H1 (cell line): ENCODE results near the gene C2CD3. TPM values are rescaled to one million over a fixed set of nuclear protein-coding genes. Genes with fewer than 3 reads are reported as not detected.

Source experiments
- ATF3 ChIP-seq: IDR thresholded peaks from 2 replicates; pipeline ENCODE4 v1.6.1; 2011; ENCODE audit warnings: low read depth, mild to moderate bottlenecking, low read length; ENCODE audit not compliant: insufficient read depth
- BCL11A ChIP-seq, 2 experiments: IDR thresholded peaks; one replicate each; pipeline ENCODE4 v1.6.1; 2011; ENCODE audit warnings: low read depth in 2 of 2, low read length in 2 of 2, mild to moderate bottlenecking in 2 of 2
- CBX5 ChIP-seq: fragments of 300-800, 300-1000 bp; sonication (generic); IDR thresholded peaks from 2 replicates; pipeline ENCODE4 v1.7.1; 2016; ENCODE audit warnings: antibody characterized with exemption, low read length, low read depth
- CBX8 ChIP-seq: fragments of 300-800, 300-1000 bp; sonication (generic); IDR thresholded peaks from 2 replicates; pipeline ENCODE4 v1.7.1; 2016; ENCODE audit warnings: low read depth, low read length, borderline replicate concordance
- E2F6 ChIP-seq: IDR thresholded peaks from 2 replicates; pipeline ENCODE4 v1.6.1; 2012; ENCODE audit warnings: inconsistent platforms
- EP300 ChIP-seq, 2 experiments: IDR thresholded peaks; 1 replicate in 1 of 2; 2 replicates in 1 of 2; pipeline ENCODE4 v1.6.1; 2011 to 2012; ENCODE audit warnings: low read depth in 2 of 2, low read length in 2 of 2, mild to moderate bottlenecking in 2 of 2, borderline replicate concordance in 1 of 2, inconsistent platforms in 1 of 2, moderate library complexity in 1 of 2
- HDAC2 ChIP-seq, 2 experiments: fragments of 300-600 bp in 1 of 2; sonication (generic) in 1 of 2; IDR thresholded peaks; 2 replicates each; pipeline ENCODE4 v1.6.1; 2011 to 2012; ENCODE audit warnings: low read depth in 2 of 2, low read length in 2 of 2, mild to moderate bottlenecking in 2 of 2, moderate library complexity in 2 of 2, borderline replicate concordance in 1 of 2, inconsistent platforms in 1 of 2
- JUN ChIP-seq: IDR thresholded peaks from 2 replicates; pipeline ENCODE4 v1.6.1; 2011; ENCODE audit warnings: low read depth, mild to moderate bottlenecking, improper control_type of control experiment, low read length
- KDM1A ChIP-seq: fragments of 200-600, 300-600 bp; sonication (generic); IDR thresholded peaks from 2 replicates; pipeline ENCODE4 v1.7.1; 2016; ENCODE audit warnings: mild to moderate bottlenecking, low read length, borderline replicate concordance
- MAX ChIP-seq: IDR thresholded peaks from 2 replicates; pipeline ENCODE4 v1.6.1; 2012; ENCODE audit warnings: inconsistent platforms
- NANOG ChIP-seq: IDR thresholded peaks from 2 replicates; pipeline ENCODE4 v1.6.1; 2011; ENCODE audit warnings: low read length, low read depth, mild to moderate bottlenecking, inconsistent platforms; ENCODE audit not compliant: insufficient read depth, poor library complexity, severe bottlenecking
- PHF8 ChIP-seq: fragments of 200-600 bp; sonication (generic); conservative IDR thresholded peaks from 2 replicates; pipeline ENCODE4 v1.7.1; 2012; ENCODE audit warnings: low read depth, mild to moderate bottlenecking, inconsistent platforms, low read length, moderate library complexity
- RAD21 ChIP-seq, 2 experiments: IDR thresholded peaks in 1 of 2; conservative IDR thresholded peaks in 1 of 2; 2 replicates each; pipeline ENCODE4 v1.6.1; 2011; ENCODE audit warnings: low read depth in 2 of 2, low read length in 2 of 2, improper control_type of control experiment in 1 of 2, inconsistent platforms in 1 of 2, mild to moderate bottlenecking in 1 of 2, moderate library complexity in 1 of 2
- SAP30 ChIP-seq: fragments of 300-600 bp; sonication (generic); IDR thresholded peaks from 2 replicates; pipeline ENCODE4 v1.7.1; 2012; ENCODE audit warnings: low read length, moderate library complexity, mild to moderate bottlenecking, inconsistent platforms; ENCODE audit not compliant: insufficient read depth, insufficient replicate concordance
- SIRT6 ChIP-seq: IDR thresholded peaks from one replicate; pipeline ENCODE4 v1.7.1; 2012; ENCODE audit warnings: low read length, inconsistent platforms
- SP2 ChIP-seq: IDR thresholded peaks from 2 replicates; pipeline ENCODE4 v1.6.1; 2012; ENCODE audit warnings: mild to moderate bottlenecking, low read length, inconsistent platforms
- SP4 ChIP-seq: IDR thresholded peaks from 2 replicates; pipeline ENCODE4 v1.6.1; 2012; ENCODE audit warnings: low read length, inconsistent platforms
- SRF ChIP-seq: IDR thresholded peaks from 2 replicates; pipeline ENCODE4 v1.6.1; 2011; ENCODE audit warnings: mild to moderate bottlenecking, low read depth, low read length, moderate library complexity
- SUZ12 ChIP-seq: fragments of 200-600 bp; sonication (generic); IDR thresholded peaks from 2 replicates; pipeline ENCODE4 v1.6.1; 2012; ENCODE audit warnings: mild to moderate bottlenecking, inconsistent platforms, low read length, moderate library complexity, mixed read lengths
- TAF1 ChIP-seq: IDR thresholded peaks from 2 replicates; pipeline ENCODE4 v1.6.1; 2011; ENCODE audit warnings: mild to moderate bottlenecking, low read depth, low read length
- YY1 ChIP-seq: IDR thresholded peaks from 2 replicates; pipeline ENCODE4 v1.6.1; 2011; ENCODE audit warnings: low read depth, mild to moderate bottlenecking, low read length
- polyA plus RNA-seq, 7 experiments: library from polyadenylated mRNA; depleted of rRNA in 3 of 7; stranded (reverse) in 5 of 7; unstranded in 2 of 7; fragments of >200 nt in 5 of 7; fragments of 200-250 nt in 2 of 7; gene quantifications; 1 replicate in 5 of 7; 2 replicates in 1 of 7; 4 replicates in 1 of 7; pipeline versions ENCODE4 v1.2.1 to v1.2.3, GENCODE V29; 2011 to 2013; ENCODE audit warnings: missing spikeins in 2 of 7, mixed read lengths in 2 of 7
- total RNA-seq: library from RNA; stranded (reverse); fragmentation: NEBNext Ultra II Directional; extraction: Animal tissue kit (Norgen Biotek cat#: 25700); gene quantifications from 2 replicates; pipeline ENCODE4 v1.2.1, GENCODE V29; 2021

C2CD3 gene
- total and polyA plus RNA-seq, 2 of the 8 experiments (the other 6 are each of a cell fraction or from before 2014, with no cell fraction given): 11.0 to 29.1 TPM

- TF ChIP-seq HDAC2 (IDR thresholded peaks at IDR 0.05; ENCODE audit: borderline replicate concordance in 1 of 2, low read depth in 2 of 2, low read length in 2 of 2): no peak; a peak in 1 of 4 replicates
- TF ChIP-seq SRF: no peak
- peak; percentile 70 for TF ChIP-seq PHF8
- TF ChIP-seq EP300 (IDR thresholded peaks at IDR 0.05; ENCODE audit: borderline replicate concordance in 1 of 2, low read depth in 2 of 2, low read length in 2 of 2): no peak
- TF ChIP-seq SP4: no peak; the same call in 1 of the 2 replicates
- TF ChIP-seq CBX8: no peak
- TF ChIP-seq BCL11A (IDR thresholded peaks at IDR 0.05; ENCODE audit: low read depth in 2 of 2, low read length in 2 of 2): no peak
- TF ChIP-seq SAP30: peak; percentile 61
- TF ChIP-seq JUN: no peak
- no peak for TF ChIP-seq RAD21 (IDR thresholded peaks at IDR 0.05 in 1 of 2, conservative IDR thresholded peaks at IDR 0.05 in 1 of 2; ENCODE audit: low read depth in 2 of 2, low read length in 2 of 2)
- no peak for TF ChIP-seq KDM1A
- TF ChIP-seq TAF1: peak; percentile 77
- TF ChIP-seq E2F6: peak; percentile 69
- TF ChIP-seq CBX5: no peak
- TF ChIP-seq ATF3: 0 out of 2 replicates have a peak, but pooled peaks have one; percentile 63
- TF ChIP-seq MAX: peak; percentile 88
- TF ChIP-seq SUZ12: no peak
- TF ChIP-seq SP2: no peak
- TF ChIP-seq SIRT6: no peak
- TF ChIP-seq YY1: peak; percentile 85
- peak; percentile 38 for TF ChIP-seq NANOG
These were observed at the start of gene C2CD3, which contains the start of gene PPME1 (continued) for GRCh38 chr11:74170694-74171629.
